Stimulated activated CD4-positive, alpha-beta T cell treated with anti-CD3 and anti-CD28 coated beads, Interleukin-4, amount 100 ng/mL, for 4 hours (primary cell): ENCODE measurements around the gene CCKAR.

Experiments
- DNase-seq, 2 experiments: peaks; one replicate each; pipeline ENCODE4 v3.0.0-alpha.2; 2020

Gene CCKAR

DNA sequence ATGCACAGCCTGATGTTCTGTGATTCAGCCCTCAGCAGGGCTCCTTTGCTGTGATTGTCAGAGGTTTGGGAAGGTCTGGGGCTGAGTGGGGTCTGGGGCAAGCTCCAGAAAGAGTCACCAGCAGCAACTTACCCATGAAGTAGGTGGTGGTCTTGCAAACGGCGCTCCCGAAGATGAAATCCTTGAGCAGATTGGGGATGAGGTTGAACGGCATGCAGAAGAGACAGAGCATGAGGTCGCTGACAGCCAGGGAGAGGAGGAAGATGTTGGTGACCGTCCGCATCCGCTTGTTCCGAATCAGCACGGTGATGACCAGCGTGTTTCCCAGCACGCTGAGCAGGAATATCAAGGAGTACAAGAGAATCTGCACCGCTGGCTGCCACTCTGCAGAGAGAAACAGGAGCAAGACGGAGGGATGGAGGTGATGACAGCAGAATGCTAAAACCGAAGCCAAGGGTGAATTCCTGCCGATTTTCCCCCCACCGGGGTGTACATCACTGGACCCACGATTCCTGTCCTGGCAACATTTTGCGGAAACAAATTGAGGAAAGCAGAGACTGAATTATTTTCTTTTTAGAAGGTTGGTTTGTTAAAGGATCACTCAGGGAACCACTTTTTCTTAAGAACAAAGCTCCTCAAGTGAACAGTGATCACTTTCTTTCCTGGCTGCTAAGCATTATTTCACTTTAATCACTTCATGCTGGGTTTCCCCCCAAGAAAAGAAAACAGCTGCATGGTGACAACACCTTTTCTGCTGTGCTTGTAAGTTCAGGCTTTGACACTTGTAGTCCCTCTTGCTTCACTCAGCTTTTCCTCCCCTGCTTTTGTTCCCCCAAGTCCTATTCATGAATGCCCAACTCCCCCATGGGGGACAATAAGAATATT is 941 bp downstream of the CCKAR start:
- DNase-seq, result no peak

DNA sequence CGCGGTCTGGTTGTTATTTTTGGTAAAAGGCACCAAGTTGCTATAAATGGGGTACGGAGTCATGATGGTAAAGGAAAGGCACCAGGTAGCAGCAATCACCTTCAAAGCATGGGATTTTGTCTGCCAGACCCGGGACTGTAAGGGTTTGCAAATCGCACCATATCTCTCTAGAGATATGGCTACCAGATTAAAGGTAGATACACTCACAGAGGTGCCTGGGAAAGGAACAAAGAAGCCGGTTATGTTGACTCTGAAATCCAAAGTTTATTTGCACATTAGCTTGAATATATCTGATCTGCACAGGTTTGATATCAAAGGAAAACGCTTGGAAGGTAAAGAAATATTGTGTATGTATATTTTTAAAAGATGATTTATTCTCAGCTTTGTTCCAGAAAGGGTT is 4.6 kb downstream of the CCKAR start:
- DNase-seq, result no peak

DNA sequence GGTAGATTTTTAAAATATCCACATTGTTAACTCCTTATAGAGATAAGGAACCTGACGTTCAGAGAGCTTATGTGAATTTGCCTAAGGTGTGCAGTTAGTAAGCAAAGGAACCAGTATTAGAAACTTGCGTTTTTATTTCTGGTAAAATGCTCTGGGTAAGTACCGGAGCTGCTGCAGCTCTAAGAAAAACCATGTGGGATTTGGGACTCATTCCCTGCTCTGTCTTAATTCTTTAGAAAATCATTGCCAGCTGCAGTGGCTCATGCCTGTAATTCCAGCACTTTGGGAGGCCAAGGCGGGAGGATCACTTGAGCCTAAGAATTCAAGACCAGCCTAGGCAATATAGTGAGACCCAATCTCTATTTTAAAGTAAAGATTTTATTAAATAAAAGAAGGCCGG is 5.8 kb downstream of the CCKAR start:
- DNase-seq, result no peak

GRCh38 chr4:26484032-26484515 is 6.2 kb downstream of the CCKAR start:
- no peak for DNase-seq

DNA sequence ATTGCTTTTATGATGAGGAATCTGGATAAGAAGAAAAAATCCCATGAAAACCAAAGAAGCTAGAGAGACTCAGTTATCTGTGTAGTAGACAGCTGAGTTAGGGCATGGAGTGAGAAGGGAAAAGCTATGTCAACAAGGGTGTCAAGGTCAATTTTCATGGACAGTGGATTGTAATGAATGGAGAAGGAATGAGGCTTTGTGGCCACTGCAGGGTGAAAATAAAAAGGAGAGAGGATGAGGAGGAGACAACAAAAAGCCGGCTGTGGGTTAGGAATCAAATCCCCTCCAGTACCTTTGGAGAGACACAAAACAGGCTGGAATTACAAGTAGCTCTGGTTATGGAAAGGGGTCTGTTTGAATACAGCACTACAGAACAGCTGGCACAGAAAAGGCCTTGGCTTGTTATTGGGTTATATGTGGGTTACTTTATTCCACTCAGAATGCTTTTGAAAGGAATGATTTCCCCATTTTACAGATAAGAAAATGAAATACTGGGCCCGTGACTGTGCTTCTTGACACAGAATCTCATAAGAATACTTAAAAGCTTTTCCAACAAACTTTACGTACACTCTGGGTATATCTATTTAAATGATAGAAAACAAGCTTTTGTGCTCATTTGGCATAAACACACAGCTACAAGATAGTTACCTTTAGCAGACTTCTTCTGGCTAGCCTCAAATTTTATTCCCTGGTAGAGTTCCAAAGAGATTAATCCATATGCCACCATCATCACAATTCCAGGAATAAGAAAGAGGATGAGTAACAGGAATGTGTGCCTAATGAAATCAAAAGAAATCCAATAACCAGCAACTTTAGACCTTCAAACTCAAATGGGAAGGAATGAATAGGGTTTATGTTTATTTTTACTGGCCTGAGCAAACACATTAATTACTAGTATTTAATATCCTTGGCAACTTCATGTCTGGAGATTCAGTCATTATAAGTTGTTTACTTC is 7.5 kb downstream of the CCKAR start:
- no peak for DNase-seq

DNA sequence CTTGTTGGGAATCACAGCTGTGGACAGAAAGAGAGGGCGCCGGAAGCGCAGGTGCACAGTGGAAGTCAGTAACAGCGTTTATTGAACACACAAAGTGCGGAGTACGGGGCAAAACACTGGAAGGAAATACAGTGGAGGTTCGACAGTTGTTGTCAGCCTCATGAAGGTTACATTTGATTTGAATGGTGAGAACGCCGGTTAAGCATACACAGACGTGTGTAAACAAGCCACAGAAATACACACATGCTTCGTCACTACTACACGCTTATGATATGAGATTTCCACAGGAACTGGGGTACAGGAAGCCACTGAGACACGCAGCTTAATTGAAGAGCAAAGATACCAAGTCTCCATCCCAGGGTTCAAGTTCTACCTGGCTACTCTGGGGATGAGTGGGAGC is 12.0 kb downstream of the CCKAR start:
- DNase-seq, result no peak

DNA sequence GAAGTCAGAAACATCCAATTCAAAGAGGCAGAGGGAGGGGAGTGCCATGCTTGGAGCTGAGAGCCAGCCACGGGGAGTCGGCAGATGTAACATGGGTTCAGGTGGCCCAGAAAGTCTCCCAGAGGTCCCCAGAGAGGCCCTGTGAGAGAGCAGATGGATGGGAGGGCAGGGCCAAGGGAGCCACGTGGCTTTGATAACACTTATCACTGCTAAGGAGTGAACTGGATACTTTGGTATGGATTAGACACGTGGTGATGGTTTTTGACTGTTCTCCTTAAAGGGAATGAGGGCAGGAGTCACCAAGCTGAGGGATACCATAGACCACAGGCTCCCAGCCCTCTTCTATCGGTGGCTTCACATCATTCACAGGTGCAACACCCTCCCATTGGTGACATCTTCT is 13.7 kb downstream of the CCKAR start:
- DNase-seq, result no peak

- DNase-seq, result no peak
These were observed 14.6 kb downstream of the CCKAR start for GRCh38 chr4:26475716-26476115.

DNA sequence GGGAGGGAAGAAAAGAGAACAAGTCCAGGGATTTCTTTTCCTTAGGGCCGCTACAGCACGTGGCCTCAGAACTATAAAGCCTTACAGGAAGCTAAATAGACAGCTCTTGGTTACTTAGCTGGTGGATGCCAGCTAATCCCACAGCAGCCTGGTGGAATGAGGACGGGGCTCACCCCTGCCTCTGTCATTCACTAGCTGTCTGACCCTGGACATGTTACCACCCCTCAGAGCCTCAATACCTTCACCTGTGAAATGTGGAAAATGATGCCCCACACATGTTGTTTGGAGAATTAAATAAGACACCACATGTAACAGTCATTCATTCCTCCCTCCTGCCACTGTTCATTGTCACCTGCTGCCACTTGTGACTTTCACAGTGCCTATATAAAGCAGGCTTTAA is 15.7 kb downstream of the CCKAR start:
- no peak for DNase-seq

DNA sequence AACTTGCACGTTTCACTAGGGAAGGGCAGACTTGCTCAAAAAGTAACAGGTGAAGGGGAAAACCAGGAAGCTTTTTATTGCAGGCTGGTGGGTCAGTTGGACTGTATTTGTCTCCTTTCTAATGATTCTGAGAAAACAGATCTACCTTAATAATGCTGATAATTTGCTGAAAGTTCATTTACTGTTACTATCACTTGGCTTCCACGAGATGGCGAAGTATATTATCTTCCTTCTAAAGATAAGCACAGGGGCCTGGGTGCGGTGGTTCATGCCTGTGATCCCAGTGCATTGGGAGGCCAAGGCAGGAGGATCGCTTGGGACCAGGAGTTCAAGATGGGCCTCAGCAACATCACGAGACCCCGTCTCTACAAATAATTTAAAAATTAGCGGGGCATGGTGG is 16.4 kb downstream of the CCKAR start:
- DNase-seq, result no peak

GRCh38 chr4:26471890-26472289 is 18.4 kb downstream of the CCKAR start:
- DNase-seq, result no peak

DNA sequence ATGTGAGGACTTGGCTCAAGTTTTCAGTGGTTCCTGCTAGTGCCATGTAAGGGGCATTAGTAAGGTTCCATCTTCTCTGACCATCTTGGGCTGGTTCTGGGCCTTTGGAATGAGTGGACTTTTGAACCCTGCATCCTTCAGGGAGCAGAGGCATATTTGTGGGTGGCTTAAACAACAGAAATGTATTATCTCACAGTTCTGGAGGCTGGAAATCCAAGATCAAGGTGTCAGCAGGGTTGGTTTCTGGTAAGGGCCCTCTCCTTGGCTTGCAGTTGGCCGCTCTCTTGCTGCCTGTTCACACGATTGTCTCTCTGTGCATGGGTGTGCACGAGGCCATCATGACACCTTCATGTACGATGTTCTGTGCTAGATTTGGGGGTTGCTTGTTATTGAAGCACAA is 21.3 kb downstream of the CCKAR start:
- DNase-seq, result no peak

DNA sequence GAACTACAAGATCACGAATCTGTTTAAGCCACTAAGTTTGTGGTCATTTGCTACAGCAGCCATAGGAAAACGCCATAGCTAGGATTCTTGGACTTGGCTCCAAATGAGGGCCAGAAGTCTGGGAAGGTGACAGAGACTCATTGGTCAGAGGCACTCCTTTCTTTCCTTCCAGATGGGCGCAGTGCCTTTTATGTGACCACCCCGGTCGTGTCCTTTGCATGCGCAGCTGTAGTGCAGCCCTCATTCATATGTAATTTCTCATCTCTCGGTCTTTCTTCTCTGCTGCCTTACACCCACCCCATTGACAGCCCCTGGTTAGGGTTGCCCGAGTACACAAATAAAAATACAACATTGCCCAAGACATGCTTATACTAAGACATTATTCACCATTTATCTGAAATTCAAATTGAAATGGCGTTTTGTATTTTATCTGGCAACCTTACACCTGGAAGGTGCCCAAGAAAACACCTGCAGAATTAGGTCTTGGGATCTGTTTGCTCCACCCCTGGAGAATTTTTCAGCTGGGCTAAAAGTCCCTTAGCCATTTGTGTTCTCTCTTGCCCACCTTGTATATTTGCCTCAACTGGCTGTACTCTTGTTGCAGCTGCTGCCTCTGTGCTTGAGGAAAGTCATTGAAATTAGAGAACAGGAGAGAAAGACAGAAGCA is 21.9 kb downstream of the CCKAR start:
- no peak for DNase-seq

GRCh38 chr4:26467724-26468123 is 22.6 kb downstream of the CCKAR start:
- no peak for DNase-seq

DNA sequence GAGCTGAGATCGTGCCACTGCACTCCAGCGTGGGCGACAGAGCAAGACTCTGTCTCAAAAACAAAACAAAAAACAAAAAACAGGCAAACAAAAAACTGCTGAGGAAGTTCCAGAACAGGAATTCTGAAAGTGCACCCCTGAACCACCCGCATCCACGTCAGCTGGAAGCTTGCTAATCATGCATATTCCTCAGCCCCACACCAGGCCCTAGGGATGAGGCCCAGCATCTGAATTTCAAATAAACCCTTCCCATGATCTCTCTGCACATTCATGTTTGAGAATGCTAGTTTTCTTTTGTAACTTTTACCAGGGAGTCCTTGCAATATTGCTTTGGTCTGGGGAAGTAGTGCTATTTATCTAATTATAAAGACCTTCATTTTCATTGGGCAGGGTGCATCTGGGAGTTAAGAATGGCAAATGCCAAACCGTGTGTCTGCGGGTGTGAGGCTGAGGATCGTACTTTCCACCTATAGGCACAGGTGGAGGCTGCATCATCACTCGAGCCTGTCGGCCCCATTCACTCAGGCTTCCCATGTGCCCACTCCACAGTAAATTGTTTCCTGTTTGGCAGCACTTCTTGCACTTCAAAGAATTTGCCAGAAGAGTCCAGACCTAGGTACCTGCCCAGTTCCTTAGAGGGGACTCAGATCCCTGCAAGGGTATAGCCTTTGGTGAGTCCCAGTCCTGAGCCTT is 23.6 kb downstream of the CCKAR start:
- DNase-seq, result no peak

- DNase-seq, result no peak
These were observed 25.7 kb downstream of the CCKAR start for GRCh38 chr4:26464420-26465095.

DNA sequence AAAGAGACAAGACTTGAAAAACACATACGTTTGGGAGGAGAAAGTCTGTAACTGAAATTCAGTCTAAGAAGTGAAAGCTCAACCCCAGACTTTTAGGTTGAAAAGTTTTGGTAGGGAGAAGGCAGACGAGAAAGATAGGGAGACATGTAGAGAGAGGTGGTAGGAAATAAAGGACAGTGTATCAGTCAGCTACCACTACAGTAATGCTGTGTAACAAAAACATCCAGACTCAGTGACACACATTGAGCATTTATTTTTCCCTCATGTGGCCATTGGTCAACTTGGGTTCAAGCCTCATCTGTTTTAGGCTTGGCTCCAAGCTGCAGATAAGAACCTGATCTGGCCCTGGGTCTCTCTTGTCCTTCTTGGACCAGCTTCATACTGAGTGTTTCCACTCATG is 26.9 kb downstream of the CCKAR start:
- no peak for DNase-seq

DNA sequence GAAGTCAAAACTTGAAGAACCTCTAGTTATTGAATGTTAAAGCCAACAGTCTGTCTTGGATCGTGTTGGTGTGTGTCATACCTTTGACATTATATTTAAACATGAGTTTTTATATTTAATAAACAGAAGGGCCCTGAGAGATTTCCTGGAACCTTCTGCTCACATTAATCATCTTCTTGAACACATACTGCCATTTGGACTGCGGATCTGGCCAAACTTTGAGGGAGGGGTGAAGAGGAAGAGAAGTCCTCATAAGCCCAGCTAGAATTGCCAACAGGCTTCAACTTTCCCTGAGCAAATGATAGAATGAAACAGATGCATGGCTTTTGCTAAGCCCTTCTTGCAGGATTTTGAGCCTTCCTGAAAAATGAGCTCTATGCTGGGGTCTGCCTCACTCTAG is 27.4 kb downstream of the CCKAR start:
- no peak for DNase-seq

GRCh38 chr4:26459756-26460530 is 30.3 kb downstream of the CCKAR start:
- no peak for DNase-seq

DNA sequence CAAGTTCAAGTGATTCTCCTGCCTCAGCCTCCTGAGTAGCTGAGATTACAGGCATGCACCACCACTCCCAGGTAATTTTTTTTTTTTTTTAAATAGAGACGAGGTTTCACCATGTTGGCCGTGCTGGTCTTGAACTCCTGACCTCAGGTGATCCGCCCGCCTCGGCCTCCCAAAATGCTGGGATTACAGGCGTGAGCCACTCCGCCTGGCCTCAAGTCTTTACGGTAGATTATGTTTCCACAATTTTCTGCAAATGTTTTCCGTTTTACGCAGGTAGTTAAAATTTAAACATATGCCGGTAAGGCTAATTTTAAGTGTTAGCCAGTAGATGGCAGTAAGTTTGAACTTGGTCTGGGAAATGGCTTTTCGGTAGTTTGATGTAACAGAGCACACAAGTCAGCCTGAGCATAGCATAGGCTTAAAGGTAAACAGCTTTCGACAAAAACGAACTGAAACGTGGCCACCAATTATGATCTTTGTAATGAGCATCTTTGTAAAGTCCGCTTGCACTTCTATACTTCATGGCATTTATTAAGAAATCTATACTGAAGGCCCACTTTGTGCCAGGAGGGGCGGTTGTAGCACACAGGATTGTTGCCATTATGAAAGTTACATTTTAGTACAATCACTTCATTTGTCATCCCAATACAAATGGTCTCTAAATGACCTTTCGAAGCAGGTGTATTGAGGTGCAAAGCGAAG is 31.1 kb downstream of the CCKAR start:
- DNase-seq, result no peak
